ENCODE data around the gene KIRREL1.

- TF ChIP-seq, protein P1, sequence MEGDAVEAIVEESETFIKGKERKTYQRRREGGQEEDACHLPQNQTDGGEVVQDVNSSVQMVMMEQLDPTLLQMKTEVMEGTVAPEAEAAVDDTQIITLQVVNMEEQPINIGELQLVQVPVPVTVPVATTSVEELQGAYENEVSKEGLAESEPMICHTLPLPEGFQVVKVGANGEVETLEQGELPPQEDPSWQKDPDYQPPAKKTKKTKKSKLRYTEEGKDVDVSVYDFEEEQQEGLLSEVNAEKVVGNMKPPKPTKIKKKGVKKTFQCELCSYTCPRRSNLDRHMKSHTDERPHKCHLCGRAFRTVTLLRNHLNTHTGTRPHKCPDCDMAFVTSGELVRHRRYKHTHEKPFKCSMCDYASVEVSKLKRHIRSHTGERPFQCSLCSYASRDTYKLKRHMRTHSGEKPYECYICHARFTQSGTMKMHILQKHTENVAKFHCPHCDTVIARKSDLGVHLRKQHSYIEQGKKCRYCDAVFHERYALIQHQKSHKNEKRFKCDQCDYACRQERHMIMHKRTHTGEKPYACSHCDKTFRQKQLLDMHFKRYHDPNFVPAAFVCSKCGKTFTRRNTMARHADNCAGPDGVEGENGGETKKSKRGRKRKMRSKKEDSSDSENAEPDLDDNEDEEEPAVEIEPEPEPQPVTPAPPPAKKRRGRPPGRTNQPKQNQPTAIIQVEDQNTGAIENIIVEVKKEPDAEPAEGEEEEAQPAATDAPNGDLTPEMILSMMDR (IDR thresholded peaks at IDR 0.05; ENCODE audit: low read length) = no peak
- TF ChIP-seq EZH2 (IDR thresholded peaks at IDR 0.05; ENCODE audit: borderline replicate concordance, low read length) = no peak
These were observed 27.6 kb downstream of the KIRREL1 start for GRCh38 chr1:158020886-158021620.
